ENCODE data around the gene NCOA3.

NCOA3 gene

DNA sequence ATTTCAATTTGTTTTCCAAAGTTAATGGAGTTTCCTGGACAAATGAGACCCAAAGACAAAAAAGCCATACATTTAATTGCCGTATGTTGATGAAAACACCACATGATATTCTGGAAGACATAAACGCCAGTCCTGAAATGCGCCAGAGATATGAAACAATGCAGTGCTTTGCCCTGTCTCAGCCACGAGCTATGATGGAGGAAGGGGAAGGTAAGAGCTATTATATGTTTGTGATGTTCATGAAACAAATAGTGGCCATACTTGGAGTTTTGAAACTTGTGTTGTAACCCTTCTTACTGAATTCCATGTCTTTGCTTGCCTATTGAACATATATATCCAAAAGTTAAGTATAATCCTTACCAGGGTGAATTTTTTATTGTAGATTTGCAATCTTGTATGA, 125.9 kb downstream of the NCOA3 start:
- no peak overlapping the region for H3K4me3 ChIP-seq (ENCODE audit: low read depth, low read length)

DNA sequence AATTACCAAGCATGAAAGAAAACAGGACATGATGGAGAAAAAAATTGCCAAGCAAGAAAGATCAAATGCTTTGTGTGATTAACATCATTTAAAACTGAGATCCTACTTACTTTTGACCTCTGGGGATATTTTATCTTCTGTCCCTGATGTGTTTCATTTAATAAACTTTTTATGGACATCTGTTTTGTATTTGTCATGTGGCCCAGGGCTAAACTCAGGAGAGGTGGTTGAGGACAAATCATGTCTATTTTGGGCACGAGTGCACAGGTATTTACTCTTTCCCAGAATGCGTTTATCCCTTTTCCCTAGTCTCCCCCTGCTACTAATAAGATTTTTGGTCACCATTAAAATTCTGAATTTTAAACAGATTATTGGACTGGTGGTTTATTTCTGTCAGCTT, 128.2 kb downstream of the NCOA3 start:
- no peak overlapping the region for H3K4me3 ChIP-seq (ENCODE audit: low read depth, low read length)

DNA sequence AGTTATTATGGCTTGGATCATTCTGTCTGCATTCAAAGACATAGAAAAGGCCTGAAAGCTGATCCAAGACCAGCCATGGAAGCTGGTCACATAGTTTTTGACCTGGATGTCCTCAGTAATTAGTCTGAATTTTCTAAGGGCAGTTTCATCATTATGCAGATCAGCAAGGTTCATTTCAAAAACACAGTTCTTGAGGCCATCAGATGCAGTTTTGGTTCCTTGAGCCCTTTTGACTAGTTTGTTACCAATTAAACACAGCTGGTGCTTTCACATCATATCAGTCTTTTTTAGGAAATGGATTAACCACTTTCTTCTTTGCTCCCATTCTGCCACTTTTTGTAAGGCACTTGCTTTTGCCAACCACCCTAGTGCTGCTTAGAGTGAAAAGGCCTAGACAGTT, 129.4 kb downstream of the NCOA3 start:
- no peak overlapping the region for H3K4me3 ChIP-seq (ENCODE audit: low read depth, low read length)

DNA sequence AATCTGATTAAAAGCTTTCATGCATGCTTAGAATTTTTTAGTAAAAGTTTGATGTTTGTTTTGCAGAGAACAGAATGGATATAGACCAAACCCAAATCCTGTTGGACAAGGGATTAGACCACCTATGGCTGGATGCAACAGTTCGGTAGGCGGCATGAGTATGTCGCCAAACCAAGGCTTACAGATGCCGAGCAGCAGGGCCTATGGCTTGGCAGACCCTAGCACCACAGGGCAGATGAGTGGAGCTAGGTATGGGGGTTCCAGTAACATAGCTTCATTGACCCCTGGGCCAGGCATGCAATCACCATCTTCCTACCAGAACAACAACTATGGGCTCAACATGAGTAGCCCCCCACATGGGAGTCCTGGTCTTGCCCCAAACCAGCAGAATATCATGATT, 133.6 kb downstream of the NCOA3 start:
- no peak overlapping the region for H3K4me3 ChIP-seq (ENCODE audit: low read depth, low read length)

DNA sequence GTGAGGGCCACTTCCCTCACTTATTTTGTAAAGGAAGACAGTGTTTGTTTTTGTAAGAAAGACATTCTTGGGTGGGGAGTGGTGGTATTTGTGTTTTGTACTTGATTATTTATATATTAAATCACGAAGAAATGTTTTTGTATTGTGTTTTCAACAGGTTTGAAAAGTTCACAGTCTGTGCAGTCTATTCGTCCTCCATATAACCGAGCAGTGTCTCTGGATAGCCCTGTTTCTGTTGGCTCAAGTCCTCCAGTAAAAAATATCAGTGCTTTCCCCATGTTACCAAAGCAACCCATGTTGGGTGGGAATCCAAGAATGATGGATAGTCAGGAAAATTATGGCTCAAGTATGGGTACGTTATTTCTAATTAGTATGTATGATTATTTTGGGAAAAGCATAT, 137.2 kb downstream of the NCOA3 start:
- no peak overlapping the region for H3K4me3 ChIP-seq (ENCODE audit: low read depth, low read length)

DNA sequence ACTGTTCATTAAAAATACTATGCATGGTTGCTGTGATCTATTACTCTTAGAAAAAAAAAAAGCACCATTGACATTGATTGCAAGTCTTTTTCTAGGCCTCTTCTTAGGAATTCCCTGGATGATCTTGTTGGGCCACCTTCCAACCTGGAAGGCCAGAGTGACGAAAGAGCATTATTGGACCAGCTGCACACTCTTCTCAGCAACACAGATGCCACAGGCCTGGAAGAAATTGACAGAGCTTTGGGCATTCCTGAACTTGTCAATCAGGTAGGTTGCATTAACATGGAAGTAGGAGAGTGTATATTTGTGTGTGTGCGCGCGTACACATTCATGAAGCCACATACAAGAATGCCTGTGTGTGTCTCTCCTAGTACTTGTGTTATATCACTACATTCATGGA, 140.4 kb downstream of the NCOA3 start:
- H3K4me3 ChIP-seq (ENCODE audit: low read depth, low read length), result no peak overlapping the region

DNA sequence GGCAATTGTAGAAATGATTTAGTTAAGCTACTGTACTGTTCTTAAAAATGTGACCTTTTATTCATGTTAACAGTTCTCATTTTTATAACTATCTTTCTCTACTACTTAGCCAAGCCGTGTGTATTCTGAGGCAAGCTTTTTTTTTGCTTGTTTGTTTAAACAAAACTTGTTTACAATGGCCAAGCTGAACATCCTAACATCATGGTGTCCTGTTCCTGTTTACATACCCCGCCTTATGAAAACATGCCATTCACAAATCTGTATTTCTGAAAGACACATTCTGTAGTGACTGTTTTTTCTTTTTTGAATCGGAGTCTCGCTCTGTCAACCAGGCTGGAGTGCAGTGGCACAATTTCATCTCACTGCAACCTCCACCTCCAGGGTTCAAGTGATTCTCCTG, 140.9 kb downstream of the NCOA3 start:
- no peak overlapping the region for H3K4me3 ChIP-seq (ENCODE audit: low read depth, low read length)

DNA sequence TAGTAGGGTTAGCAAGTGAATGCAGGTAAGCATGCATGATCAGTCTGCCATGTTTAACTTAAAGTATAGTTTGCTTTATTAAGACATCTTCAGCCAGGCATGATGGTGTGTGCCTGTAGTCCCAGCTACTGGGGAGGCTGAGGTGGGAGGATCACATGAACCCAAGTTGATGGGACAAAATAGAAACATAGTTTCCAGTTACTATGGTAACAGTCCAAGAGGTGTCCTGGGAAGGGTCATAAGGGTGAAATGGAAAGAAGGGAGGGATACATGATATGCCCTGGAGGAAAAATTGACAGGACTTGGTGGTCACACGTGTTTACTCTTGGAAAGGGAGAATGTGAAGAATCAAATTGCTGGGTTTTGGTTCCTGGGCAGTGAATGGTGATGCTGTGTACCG, 143.9 kb downstream of the NCOA3 start:
- H3K4me3 ChIP-seq (ENCODE audit: low read depth, low read length), result no peak overlapping the region

DNA sequence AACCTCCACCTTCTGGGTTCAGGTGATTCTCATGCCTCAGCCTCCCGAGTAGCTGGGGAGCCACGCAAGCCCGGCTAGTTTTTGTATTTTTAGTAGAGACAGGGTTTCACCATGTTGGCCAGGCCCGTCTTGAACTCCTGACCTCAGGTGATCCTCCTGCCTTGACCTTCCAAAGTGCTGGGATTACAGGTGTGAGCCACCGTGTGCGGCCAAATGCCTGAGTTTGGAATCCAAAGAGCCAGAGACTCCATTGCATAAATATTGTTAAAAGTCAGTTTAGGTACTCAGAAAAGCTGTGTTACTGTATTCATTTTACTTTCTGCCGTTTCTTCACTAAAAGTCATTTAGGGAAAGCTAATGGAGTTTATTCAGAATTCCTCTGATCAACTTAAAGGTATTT, 146.3 kb downstream of the NCOA3 start:
- H3K4me3 ChIP-seq (ENCODE audit: low read depth, low read length), result no peak overlapping the region

DNA sequence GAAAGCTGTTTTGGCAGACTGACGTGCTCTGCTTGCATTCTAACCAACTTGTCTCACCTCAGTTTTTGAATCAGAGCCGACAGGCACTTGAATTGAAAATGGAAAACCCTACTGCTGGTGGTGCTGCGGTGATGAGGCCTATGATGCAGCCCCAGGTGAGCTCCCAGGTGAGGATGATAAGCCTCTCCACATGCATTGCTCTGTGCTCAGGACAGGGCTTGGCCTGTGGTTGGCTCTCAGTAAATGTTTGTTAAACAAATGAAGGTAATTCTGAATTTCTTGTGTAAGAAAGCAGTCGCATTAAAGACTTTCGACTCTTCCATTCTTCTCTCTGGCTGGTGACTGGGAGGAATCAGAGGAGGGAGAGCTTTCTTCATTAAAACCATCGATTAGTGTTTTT, 147.3 kb downstream of the NCOA3 start:
- H3K4me3 ChIP-seq (ENCODE audit: low read depth, low read length), result no peak overlapping the region

DNA sequence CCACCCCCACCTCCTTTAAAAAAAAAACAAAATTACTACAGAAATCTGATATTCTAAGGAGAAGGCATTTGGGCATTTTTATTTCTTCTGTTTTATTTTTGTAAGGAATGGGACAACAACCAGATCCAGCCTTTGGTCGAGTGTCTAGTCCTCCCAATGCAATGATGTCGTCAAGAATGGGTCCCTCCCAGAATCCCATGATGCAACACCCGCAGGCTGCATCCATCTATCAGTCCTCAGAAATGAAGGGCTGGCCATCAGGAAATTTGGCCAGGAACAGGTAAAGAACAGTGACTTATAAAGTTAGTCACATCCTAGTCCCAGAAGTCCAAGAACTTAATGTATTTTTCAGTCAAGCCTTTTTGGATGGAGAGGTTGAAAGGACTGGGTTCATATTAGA, 150.6 kb downstream of the NCOA3 start:
- H3K4me3 ChIP-seq (ENCODE audit: low read depth, low read length), result no peak overlapping the region

DNA sequence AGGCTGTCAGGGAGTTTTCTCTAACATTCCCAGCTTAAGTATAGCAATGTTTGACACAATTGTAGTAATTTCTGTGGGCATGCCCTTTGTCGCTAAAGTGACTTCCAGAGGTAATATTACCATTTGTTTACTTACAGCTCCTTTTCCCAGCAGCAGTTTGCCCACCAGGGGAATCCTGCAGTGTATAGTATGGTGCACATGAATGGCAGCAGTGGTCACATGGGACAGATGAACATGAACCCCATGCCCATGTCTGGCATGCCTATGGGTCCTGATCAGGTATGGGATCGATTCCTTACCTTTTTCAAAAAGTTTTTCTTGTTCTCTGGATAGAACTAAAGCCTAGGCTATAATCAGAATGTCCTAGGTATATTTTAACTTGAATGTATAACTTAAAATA, 151.1 kb downstream of the NCOA3 start:
- H3K4me3 ChIP-seq (ENCODE audit: low read depth, low read length), result no peak overlapping the region

DNA sequence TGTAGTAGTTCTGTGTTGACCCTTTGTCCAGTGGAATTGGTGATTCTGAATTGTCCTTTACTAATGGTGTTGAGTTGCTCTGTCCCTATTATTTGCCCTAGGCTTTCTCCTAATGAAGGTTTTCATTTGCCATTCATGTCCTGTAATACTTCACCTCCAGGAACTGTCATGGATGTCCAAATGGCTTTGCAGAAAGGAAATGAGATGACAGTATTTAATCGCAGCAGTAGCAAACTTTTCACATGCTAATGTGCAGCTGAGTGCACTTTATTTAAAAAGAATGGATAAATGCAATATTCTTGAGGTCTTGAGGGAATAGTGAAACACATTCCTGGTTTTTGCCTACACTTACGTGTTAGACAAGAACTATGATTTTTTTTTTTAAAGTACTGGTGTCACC, 152.2 kb downstream of the NCOA3 start:
- H3K4me3 ChIP-seq (ENCODE audit: low read depth, low read length), result no peak overlapping the region

DNA sequence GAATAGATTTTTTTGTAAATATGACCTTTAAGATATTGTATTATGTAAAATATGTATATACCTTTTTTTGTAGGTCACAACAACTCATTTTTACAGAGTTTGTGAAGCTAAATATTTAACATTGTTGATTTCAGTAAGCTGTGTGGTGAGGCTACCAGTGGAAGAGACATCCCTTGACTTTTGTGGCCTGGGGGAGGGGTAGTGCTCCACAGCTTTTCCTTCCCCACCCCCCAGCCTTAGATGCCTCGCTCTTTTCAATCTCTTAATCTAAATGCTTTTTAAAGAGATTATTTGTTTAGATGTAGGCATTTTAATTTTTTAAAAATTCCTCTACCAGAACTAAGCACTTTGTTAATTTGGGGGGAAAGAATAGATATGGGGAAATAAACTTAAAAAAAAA, 152.7 kb downstream of the NCOA3 start:
- no peak overlapping the region for H3K4me3 ChIP-seq (ENCODE audit: low read depth, low read length)

DNA sequence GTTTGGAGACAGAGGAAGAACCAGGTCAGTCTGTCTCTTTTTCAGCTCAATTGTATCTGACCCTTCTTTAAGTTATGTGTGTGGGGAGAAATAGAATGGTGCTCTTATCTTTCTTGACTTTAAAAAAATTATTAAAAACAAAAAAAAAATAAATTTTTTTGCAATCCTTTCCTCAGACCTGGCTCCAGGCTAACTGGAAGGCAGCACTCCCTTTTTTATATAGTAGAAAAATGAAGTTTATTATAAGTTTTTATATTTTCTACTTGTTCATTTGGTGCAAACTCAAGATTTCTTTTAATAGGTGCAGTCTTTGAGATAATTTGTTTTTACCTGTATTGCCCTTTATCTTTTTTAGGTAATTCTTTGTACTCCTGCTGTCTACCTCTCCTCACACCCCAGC, 153.9 kb downstream of the NCOA3 start:
- no peak overlapping the region for H3K4me3 ChIP-seq (ENCODE audit: low read depth, low read length)

DNA sequence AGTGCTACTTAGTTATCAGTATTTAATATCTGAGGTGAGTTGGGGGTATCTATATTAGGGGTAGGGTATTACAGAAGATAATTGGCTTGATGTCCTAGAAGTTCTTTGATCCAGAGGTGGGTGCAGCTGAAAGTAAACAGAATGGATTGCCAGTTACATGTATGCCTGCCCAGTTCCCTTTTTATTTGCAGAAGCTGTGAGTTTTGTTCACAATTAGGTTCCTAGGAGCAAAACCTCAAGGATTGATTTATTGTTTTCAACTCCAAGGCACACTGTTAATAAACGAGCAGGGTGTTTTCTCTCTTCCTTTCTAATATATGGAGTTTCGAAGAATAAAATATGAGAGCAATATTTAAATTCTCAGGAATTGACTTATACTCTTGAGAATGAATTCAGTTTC, 154.6 kb downstream of the NCOA3 start:
- no peak overlapping the region for H3K4me3 ChIP-seq (ENCODE audit: low read depth, low read length)

DNA sequence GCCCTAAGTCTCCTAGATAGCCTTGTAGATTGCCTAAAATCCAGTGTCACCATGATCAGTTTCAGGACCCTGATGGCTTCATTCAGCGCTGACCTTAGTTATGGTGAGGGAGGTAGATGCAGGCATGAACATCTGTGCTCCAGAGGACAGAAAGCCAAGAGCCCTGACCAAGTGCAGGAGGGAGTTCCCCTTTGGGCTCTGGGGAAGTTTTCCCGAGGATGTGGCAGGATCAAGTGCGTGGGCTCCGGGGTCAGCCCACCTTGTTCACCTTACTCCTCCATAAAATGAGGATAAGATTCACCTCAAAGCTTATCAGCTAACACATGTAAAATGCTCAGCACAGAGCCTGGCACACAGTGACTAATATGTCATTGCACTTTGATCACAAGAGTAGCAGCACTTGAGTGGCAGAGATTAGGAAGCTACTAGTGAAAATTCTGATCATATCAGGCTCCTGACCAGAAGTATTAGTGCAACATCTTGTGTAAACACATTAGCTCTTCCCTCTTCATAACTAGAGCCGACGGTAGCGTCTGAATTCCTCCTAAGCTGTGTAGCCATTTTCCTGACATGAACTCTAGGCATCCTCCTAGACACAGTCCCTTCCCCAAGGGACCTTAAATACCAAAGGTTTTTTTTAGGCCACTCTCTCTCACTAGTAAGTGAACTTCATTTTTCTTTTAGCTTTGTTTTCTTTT, 158.4 kb downstream of the NCOA3 start:
- H3K4me3 ChIP-seq (ENCODE audit: low read depth, low read length), result no peak overlapping the region

DNA sequence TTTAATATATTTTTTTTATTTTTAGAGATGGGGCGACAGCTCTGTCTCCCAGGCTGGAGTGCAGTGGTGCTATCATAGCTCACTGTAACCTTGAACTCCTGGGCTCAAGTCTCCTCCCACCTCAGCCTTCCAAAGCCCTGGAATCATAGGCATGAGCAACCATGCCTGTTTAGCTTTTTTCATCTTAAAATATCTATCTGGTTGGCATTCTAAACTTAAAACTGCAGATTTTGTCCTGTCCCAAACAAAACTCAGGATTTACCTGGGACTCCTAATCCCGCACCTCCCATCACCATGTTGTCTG, 158.9 kb downstream of the NCOA3 start:
- no peak overlapping the region for H3K4me3 ChIP-seq (ENCODE audit: low read depth, low read length)

DNA sequence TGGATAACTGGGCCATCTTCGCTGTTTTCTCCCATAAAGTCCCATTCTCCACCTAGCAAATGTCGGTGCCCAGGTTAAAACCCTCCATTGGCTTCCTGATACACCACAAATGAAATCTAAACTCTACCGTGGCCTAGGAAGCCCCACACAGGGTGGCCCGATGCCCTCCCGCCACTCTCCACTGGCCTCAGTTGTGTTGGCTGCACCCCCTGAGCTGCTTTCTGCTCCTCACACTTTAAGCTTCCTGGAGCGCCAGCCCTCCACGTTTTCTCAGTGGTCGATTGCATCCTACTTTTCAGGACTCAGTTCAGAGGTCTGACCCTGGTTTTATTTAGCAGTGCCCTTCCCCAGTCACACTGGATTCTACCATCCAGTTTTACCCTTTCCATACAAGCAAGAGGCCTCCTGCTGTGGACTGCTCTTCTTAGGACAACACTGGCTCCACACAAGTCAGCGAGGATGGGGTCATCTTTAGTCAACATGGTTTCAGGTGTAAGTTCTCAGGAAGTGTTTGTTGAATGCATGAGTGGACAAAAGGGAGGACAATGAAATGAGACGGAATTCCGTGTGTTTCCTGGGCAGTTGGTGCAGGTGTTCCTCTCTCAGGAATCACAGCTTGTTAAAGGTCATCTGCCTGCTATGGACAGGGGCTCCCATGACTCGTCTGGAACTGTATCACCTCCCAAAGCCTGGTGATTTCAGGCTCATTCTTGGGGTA, 159.5 kb downstream of the NCOA3 start:
- H3K4me3 ChIP-seq (ENCODE audit: low read depth, low read length), result no peak overlapping the region

DNA sequence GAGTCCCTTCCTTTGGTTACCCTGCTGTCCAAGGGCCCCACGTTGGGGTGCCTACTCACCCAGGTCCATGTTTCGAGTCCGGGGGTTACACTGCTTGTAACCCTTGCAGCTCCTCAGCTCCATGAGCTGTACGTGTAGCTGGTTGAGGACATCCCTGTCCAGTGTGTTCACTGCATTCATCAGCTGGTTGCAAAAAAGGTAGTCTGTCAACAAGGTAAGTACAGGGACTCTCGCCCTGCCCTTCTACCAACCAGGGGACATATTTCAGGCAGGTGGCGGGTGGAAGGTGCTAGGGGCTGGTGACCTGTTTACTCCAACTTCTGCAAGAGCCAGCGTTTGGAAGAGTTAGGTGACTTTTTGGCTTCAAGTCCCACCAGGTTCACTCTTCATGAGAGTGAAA, 160.0 kb downstream of the NCOA3 start:
- H3K4me3 ChIP-seq (ENCODE audit: low read depth, low read length), result no peak overlapping the region

DNA sequence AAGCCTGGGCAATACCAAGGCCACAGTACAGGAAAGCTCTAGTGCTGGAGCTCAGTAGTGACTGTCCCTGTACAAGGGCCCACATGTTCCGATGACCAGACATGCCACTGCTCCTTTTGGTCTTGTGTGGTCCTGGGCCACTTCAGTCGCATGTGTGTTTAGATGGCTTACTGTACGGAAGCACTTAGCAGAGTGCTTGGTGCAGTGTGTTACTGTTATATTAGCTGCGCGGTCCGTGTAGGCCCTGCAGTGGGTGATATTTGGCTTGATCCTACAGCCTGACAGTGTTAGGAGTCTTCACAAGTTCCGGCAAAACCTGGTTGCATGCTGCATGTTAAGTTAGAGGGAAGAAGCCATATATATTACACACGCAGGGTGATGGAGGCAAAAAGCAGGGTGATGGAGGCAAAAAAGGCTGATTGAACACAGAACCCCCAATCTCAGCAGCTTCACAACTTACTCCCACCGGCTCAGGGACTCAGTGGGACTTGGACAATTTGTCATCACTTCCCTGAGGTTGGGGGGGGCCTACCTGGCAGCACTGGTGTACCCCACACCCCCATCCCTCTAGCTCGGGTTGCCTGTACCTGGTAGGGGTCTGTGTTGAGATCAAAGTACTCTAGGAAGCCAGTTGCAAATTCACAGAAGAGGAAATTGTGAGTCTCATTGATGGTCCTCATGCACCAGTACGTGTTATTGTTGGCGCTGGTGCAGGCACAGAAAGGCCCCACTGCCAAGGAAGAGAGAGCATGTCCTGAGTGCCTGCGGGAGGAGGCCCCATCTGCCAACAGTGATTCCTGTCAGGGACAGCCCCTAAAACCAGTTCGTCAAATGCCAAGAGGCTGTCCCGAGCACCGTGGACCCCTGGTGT, 161.0 kb downstream of the NCOA3 start:
- no peak overlapping the region for H3K4me3 ChIP-seq (ENCODE audit: low read depth, low read length)
